ENCODE results near the gene HAS3.

The HAS3 gene

DNA sequence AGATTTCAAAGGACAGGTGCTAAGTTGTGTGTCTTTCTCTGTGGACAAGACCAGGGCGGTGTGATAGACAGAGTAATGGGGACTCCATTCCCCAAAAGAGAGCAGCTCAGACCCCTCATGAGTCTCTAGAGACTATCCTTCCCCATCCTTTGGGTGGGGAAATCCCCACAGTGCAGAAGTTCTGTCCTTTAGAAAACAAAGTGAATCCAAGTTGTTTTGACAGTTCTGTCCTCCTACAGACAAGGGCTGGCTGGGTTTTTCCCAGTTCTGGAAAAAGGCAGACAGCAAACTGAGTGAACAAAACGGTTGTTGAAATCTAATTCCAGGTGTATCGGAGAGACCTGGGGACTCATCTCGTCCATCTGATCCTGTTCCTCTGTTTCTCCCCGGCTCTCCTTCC, 11.0 kb upstream of the HAS3 start:
- no peak for DNase-seq

DNA sequence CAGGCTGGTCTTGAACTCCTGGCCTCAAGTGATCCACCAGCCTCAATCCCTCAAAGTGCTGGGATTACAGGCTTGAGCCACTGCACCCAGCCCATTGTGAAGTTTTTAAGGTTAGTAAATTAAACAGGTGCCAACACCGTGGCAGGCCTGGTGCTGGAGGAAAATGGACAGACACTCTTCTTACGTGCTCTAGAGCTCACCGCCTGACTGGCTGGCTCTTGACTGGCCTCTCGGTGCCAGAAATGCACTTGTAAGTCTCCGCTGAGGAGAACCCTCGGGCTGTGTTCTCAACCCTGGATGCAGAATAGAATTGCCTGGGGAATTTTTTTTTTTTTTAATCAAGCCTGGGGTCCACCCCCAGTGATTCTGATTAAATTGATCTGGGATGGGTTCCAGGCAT, 10.3 kb upstream of the HAS3 start:
- no peak for DNase-seq

DNA sequence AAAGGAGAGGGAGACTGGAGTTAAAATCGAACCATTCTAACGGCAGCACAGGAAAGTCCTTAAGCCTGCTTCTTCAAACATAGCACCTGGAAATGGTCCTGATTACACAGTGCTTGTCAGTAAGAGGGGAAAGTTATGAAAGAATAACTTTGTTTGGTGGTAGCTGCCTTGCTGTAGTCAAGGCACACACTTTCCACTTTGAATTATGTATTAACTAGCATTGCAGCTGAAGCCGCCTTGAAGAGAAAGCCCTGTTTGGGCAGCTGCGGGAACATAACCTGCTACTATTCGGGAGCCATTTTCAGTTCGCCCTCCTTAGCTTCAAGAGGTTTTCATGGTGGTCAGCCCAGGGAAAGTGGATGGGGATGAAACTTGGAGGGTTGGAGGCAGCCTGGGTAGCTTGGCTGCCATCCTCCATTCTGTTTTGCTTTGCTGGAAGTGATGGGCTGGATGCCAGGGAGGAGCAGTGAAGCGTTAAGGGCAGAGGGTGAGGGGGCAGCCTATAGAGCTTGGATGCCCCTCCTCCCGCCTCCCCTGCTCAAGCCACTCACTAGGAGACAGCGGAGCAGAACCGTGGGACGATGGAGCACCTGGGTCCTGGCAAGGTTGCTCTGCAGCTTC, 5.3 kb upstream of the HAS3 start:
- no peak for DNase-seq

DNA sequence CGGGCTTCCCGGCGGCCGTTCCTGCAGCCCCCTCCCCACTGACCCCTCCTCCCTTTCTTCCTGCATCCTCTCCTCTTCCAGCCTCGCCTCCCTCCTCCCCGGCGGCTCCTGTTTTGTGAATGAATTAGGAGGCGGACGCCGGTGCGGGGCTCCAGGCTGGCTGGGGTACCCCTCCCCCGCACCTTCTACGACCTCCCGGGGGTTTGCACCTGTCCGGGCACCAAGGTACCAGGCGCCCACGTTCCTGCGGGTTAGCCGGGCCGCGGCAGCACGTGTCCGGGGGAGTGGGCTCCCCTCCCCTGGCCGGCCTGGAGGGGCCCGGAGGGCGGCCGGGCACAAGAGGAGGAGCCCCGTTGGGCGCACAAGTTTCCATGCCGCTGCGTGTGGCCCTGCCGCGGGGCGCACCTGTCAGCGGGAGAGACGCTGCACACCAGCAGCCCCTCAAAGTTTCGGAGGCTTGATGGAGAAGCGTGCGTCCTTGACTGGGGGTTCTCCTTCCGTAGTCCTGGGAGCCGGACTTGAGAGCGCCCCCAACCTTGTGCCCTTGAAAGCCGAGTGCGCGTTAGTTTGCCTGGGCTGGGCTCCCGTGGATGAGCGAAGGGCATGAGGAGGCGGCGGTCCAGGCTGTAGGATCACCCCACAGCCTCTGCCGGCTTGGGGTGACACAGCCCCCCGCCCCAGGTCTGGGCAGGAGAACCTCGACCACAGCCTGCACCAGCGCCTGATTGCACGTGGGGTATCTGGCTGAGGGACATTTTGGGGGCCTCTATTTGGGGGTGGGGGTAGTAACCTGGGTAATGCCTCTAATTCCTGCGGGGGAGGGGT, 1.2 kb downstream of the HAS3 start:
- no peak for DNase-seq

DNA sequence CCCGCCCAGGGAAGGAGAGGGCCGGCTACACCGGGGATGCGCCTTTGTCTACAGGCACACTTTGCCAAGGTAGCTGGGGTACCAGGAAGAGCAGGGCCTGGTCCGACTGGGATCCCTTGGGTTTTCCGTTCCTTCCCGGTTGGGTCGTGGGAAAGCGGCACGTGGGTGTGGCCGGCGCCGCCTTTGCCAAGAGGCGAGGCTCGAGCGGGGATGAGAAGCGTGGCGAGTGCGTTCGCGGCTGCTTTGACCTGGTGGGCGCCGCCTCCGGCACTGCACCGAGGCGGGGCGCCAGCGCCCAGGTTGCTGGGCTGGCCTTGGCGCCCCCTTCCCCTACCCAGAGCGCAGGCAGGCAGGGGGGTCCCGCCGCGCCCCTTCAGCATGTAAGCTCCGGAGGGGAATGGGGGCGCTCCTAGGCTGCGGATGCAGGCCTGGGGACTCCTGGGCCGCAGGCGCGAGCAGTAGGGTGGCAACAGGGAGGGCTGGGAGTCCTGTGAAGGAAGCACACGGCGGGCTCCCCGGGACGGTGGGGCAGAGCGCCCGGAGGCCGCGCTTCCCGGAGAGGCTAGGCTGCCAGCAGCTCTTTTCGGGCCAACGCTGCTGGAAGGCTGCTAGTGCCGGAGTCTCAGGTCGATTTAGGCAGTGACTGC, 2.0 kb downstream of the HAS3 start:
- DNase-seq = no peak

DNA sequence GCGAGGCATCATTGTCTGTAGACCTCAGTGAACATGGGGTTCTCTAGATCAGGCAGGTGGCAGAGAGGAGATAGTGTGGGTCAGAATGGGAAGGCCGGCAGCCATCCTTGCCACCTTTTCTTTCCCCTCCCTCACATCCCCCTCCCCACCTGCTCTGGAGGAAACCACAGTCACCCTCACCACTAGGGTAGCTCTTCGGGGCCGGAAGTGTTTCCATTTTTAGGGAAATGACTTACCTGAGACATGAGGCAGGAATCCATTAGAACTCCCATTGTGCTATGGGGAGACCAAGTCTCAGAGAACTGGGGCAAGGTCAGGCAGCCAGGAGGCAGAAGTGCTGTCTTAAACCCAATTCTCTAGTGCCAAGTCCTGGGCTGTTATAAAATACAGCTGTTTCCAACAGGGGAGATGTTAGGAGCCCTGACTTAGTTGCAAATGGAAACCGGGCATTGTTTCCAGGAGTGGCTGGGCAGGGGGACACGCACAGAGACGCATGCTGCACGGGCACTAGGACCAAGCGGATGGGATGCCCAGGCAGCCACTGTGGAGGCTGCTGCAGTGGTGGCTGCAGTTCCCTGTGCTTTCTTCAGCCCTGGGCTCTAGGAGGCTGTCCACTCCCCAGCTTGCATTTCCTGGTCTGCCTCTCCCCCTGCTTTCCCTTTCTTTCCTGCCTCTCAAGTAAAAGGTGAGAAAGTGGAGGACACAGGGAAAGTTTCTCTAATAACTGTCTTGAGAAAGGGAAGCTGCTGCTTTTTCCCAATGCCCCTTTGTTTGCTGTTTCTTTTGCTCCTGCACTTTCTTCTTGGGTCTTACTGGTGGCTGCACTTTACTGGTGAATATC, 2.8 kb downstream of the HAS3 start:
- no peak for DNase-seq

DNA sequence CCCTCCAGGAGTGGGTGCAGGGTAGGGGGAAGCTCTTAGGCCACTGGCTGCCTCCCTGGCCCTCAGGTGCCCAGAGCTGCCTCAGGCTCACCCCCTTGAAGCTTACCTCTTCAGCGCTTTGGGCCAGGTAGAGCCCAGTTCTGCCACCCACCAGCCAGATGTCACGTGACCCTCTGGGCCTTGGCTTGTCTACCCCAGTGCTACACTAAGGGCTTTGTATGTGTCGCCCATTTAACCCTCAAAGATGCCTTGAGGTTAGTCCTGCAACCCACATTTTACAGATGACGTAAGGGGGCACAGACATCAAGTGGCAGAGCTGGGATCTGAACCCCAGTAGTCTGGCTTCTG, 3.4 kb downstream of the HAS3 start:
- DNase-seq = no peak

DNA sequence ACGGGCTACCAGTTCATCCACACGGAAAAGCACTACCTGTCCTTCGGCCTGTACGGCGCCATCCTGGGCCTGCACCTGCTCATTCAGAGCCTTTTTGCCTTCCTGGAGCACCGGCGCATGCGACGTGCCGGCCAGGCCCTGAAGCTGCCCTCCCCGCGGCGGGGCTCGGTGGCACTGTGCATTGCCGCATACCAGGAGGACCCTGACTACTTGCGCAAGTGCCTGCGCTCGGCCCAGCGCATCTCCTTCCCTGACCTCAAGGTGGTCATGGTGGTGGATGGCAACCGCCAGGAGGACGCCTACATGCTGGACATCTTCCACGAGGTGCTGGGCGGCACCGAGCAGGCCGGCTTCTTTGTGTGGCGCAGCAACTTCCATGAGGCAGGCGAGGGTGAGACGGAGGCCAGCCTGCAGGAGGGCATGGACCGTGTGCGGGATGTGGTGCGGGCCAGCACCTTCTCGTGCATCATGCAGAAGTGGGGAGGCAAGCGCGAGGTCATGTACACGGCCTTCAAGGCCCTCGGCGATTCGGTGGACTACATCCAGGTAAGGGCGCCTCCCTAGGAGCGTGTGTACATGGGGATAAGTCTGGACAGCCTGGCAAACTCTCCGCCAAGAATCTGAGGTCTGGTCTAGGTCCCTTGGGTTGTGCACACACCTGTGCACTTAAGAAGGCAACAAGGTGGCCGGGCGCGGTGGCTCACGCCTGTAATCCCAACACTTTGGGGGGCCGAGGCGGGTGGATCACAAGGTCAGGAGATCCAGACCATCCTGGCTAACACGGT, 4.2 kb downstream of the HAS3 start:
- DNase-seq = no peak

DNA sequence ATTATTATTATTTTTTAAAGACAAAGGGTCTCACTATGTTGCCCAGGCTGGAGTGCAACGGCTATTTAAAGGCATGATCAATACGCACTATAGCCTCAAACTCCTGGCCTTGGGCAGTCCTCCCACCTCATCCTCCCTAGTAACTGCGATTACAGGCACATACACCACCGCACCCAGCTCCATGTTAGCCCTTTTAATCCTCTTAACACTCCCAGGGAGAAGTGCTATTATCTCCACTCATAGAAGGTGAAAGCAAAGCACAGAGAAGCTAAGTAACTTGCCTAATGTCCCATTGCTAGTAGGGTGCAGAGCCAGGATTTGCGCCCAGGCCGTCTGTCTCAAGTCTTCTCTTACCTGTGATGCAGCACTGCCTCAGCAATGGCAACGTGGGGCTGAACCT, 5.0 kb downstream of the HAS3 start:
- no peak for DNase-seq

DNA sequence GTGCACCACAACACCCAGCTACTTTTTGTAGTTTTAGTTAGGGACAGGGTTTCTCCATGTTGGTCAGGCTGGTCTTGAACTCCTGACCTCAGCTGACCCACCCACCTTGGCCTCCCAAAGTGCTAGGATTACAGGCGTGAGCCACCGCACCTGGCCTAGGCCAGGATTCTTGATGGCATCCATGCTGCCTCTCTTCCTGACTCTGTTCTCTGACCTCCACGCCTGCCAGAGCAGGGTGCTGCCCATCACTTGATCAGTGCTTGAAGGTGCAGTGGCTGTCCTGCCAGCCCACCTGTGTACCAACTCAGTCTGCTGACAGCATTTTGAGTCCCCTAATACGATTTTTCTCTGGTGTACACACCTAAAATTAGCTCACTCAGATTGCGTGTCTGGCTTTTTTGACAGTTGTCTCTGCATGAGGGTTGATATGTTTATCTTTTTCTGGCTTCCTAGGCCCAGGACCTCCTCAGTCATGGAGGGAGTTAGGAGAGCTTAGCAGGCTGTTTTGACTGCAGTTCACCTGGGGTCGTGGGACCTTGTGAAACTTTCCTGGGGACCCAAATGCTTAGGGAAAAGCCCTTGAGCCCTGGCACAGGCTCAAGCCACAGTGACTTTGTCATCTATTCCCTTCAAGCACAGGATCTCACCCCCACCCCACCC, 5.9 kb downstream of the HAS3 start:
- no peak for DNase-seq

DNA sequence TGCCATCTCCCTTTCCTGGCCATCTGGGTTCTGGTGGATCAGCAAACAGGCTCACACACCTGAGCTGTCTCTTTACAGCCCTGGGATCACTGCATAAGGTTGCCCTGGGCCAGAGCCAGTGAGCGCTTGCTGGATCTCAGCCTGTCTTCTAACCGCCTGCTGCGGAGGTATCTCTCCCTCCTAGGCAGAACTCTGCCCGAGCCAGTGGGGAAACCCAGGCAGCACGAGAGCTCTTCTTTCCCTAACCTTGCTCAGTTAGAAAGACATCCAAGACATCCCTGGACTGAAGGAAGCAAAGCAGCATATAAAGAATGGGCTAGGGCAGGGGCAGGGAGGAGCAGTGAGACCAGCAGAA, 6.4 kb downstream of the HAS3 start:
- DNase-seq = no peak

DNA sequence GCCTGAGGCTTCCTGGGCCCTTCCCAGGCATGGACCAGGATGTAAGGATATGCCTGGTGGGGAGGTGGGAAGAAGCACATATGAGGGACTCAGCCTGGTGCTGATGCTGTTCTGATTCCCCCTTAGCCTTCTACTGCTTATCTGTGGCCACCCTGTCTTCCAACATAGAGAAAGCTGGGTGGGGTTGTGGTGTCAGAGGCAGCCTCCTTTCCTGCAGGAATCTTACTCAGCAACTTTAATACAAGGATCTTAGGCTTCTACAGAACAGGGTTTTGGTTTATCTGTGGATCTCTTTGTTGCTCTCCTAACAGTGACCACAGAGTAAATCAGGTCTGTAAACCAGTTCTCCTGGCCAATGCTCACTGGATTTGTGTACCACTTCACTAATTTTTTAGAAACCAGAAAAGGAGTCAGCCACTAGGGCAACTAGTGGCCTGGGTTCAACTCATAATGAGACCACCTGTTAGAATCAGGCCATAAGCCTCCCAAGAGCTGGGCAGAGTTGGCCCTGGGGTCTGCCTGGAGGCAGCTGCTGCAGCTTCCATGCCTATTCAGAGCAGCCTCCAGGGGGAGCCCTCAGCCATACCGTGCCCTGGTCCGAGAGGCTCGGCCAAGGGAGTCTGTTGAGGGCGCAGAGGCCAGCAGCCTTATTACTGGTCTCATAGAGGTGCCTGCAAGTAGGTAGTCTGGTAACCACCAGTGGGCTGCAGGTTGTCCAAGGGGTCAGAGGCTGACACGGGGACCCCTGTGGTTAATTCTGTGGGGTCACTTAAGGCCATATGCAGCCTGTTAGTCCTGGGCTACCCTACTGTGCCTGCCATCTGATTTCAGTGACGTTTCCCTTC, 7.1 kb downstream of the HAS3 start:
- DNase-seq = peak; percentile 18

DNA sequence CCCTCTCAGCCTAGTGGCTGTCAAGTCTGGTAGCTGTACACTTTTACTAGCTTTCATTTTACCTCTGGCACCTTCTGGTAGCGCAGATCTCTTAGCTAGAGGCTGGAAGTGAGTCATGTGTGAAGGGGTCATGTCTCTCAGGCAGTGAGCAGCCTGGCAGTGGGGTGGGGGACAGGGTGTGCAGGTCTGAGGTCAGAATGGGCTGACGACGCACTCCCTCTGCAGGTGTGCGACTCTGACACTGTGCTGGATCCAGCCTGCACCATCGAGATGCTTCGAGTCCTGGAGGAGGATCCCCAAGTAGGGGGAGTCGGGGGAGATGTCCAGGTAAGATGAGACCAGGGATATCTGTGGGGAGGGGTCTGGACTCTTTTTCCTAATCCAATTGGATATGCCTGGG, 7.8 kb downstream of the HAS3 start:
- DNase-seq = no peak

DNA sequence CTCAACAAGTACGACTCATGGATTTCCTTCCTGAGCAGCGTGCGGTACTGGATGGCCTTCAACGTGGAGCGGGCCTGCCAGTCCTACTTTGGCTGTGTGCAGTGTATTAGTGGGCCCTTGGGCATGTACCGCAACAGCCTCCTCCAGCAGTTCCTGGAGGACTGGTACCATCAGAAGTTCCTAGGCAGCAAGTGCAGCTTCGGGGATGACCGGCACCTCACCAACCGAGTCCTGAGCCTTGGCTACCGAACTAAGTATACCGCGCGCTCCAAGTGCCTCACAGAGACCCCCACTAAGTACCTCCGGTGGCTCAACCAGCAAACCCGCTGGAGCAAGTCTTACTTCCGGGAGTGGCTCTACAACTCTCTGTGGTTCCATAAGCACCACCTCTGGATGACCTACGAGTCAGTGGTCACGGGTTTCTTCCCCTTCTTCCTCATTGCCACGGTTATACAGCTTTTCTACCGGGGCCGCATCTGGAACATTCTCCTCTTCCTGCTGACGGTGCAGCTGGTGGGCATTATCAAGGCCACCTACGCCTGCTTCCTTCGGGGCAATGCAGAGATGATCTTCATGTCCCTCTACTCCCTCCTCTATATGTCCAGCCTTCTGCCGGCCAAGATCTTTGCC, 9.0 kb downstream of the HAS3 start:
- no peak for DNase-seq

DNA sequence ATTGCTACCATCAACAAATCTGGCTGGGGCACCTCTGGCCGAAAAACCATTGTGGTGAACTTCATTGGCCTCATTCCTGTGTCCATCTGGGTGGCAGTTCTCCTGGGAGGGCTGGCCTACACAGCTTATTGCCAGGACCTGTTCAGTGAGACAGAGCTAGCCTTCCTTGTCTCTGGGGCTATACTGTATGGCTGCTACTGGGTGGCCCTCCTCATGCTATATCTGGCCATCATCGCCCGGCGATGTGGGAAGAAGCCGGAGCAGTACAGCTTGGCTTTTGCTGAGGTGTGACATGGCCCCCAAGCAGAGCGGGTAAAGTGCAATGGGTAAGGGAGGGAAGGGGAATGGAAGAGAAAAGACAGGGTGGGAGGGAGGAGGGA, 9.5 kb downstream of the HAS3 start:
- no peak for DNase-seq

DNA sequence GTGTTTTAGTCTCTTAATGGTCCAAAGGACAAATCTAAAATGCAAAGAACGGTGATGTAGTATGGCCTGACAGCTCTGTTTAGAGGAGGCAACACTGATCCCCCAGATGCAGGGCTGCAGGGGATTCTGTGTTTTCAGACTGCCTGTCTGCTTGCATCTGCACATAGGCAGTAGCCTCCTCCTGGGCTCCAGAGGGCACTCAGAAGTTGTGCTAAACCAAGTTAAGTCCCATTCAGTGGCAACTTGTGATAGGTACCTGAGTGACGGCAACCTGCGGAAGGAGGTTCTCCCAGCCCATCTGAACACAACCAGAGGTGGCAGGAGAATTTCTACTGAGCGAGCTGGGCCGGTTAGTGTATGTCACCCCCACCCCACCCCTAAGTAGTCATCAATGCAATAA, 9.9 kb downstream of the HAS3 start:
- no peak for DNase-seq

DNA sequence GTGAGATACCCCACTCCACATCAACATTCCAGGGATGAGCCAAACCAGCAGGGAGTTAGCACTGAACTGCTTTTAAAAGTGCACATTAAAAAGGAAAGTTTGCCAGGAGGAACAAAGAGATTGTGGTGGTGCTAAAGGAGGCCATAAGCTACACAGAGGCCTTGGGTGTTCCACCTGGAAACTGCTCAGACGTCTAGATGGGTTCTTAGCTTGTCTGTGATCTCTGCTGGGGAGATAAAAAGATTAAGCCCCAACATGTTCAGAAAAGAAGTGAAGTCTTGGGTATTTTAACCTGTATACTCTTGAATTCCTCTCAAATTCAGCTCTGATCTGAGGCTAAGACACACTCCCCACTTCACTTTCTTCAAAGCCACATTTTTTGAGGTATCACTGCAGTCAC, 10.4 kb downstream of the HAS3 start:
- DNase-seq = no peak

DNA sequence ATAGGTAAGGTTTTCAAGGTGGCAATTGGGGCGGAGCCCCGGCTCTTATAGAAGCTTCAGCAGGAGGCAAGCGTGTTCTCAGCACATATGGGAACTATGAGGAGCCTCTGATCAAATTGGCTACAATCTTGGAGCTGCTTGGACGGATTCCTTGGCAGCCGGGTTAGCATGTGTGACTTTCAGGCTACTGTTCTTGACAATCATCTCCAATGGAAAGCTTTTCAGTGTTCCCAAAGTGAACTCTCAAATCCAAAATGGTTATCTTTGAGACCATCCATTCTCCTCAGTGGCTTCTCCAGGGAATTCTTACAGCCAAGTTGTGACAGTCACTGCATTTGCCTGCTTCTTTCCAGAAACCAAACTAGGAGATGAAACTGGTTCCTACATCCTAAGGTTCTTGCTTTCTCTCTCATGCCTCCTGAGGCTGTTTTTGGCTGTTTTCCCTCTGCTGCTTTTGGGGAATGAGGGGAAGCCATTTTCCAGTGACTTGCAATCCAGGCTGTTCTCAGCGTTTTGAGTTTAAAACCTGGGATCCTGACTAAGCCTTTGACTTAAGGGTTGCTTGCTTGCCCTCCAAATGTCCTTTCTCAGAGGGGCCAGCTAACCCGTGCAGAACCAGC, 10.9 kb downstream of the HAS3 start:
- no peak for DNase-seq

DNA sequence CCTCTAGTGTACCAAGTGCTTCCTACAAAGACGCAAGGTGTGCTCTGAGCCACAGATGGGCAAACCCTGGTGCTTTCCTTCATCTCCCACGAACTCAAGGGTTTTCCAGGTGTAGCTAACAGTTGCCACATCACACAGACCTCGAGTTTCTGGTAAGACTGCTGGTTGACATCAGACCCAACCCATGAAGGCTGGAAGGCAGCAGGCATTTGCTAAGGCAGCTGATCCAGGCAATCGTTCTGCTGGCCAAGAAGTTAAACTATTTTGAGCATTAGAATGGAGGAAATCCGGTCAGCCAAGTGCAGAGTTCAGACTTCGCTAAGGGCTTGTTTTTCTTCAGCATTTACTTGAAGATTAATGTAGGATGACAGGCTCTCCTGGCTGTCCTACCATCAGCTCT, 11.5 kb downstream of the HAS3 start:
- no peak for DNase-seq

DNA sequence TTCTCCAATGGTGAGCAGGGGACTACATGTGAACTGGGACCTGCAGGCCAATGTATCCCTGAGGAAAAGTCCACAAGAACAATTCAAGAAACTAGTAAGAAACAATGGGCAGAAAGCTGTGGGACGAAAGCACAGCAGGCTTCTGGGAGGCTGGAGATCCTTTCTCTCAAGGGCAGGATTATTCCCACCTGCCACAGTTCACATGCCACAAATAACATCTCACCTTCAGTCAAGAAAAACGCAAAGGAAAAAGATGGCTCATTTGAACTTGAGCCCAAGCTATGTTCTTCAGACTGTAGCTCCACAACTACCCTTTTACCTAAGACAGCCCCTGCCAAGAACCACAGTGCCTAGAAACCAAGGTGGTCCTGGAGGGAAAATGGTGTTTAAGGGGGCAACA, 13.0 kb downstream of the HAS3 start:
- DNase-seq = no peak

Data from CD4-positive, alpha-beta T cell treated with Interferon gamma for 1 hour (primary cell).